B cell (primary cell): ENCODE measurements around the gene TAGLN3.

Experiments used
- CTCF ChIP-seq: fragments of 200-600 bp; IDR thresholded peaks from one replicate; pipeline ENCODE4 v1.8.0; 2022; ENCODE audit warnings: antibody characterized with exemption, mild to moderate bottlenecking
- EZH2 ChIP-seq: IDR thresholded peaks from 2 replicates; pipeline ENCODE4 v1.6.1; 2012; ENCODE audit warnings: borderline replicate concordance, low read depth, mild to moderate bottlenecking, moderate library complexity, low read length; ENCODE audit not compliant: insufficient read depth, poor library complexity, severe bottlenecking

- TF ChIP-seq EZH2 (no peak), CTCF (no peak)
Measured at GRCh38 chr3:111951032-111951431, 47.7 kb upstream of the TAGLN3 start.
